22Rv1 (cell line): Measurements from ENCODE around the gene UPF1.

Source experiments
- CTCF ChIP-seq: fragments of 450-650 bp; IDR thresholded peaks from 2 replicates; pipeline ENCODE4 v1.5.1; 2017; ENCODE audit warnings: mild to moderate bottlenecking
- ZFX ChIP-seq: fragments of 450-650 bp; IDR thresholded peaks from 2 replicates; pipeline ENCODE4 v1.6.1; 2017; ENCODE audit warnings: antibody characterized with exemption, borderline replicate concordance

- no peak for TF ChIP-seq CTCF
- no peak for TF ChIP-seq ZFX
Measured at GRCh38 chr19:18878858-18879578, 47.3 kb downstream of the UPF1 start.
